ENCODE data around the gene FAAH. TPM values are rescaled to one million over a fixed set of nuclear protein-coding genes. Genes with fewer than 3 reads are reported as not detected.

The FAAH gene
- polyA plus RNA-seq, 3 donors, result 11.5 to 47.1 (median 11.5) TPM

DNA sequence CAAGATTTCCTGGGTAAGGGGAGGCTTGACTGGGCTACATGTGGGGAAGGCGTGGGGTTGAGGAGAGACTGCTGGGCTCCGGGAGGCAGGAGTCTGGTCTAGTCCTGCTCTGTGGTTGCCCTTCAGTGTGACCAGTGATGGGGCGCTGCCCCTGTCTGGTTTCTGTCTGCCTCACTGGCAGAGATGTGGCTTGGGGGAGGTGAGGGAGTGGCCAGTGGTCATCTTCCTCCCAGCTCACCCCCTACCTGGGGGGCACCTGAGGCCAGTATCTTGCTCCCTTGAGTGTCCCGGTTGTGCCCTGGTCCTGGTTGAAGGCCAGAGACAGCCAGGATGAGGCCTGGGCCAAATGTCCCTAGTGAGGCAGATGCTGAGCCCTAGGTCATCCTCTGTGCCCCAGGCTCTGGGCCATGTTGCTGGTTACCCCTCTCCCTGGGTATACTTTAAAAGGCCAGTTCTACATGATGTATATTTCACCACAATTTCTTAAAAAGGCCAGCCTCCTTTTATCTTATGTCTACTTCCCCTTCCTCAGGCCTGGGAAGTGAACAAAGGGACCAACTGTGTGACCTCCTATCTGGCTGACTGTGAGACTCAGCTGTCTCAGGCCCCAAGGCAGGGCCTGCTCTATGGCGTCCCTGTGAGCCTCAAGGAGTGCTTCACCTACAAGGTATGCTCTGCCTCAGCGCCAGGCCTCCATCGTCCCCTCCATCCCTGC, 10.5 kb downstream of the FAAH start:
- Mint-ChIP-seq H3K4me3 (no peak overlapping the region), H3K36me3 (peaks cover 33 to 42% of the 10 kb centered on the region in 2 donors)
- no peak overlapping the region for H3K9ac ChIP-seq (ENCODE audit: insufficient read depth, low read length, poor library complexity, severe bottlenecking)

DNA sequence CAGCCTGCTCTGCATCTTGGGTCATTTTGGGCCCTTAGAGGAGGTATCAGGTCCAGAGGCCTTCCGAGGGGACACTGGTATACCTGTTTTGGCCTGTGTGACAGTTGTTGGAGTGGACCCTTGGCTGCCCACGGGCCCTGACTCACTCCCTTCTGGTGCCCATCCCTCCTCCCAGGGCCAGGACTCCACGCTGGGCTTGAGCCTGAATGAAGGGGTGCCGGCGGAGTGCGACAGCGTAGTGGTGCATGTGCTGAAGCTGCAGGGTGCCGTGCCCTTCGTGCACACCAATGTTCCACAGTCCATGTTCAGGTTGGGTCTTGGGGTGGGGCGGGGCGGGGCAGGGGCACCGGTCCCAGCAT, 11.1 kb downstream of the FAAH start:
- peaks cover 0 to 1% (median 0%) of the 10 kb centered on the region in 7 donors for H3K9me3 Mint-ChIP-seq
- intact Hi-C loops (cut with micrococcal nuclease), result loop anchor here (5.0 to 10.0 kb wide), 3 partner anchors 48 to 320 kb away; no protein-coding TSS in a partner anchor
- H3K4me3 ChIP-seq (replicated peaks in 1 of 3; ENCODE audit: low read depth in 2 of 3, low read length in 3 of 3), result peak overlapping the region in 1 of 3 experiments; percentile 23
- no peak for TF ChIP-seq CTCF (IDR thresholded peaks at IDR 0.05)
- DNase-seq, result no peak
- peaks cover 38 to 47% of the 10 kb centered on the region in 2 donors for H3K36me3 Mint-ChIP-seq
- peak overlapping the region; percentile 24 for H2AFZ ChIP-seq (ENCODE audit: insufficient read depth, low read depth, low read length, poor library complexity, severe bottlenecking)
- peak overlapping the region; percentile 56 to 69 for H3K27ac ChIP-seq (ENCODE audit: low read depth in 1 of 2, low read length in 2 of 2)
- peak overlapping the region in 4 of 7 donors; percentile 66 to 83 (median 70) for H3K27ac Mint-ChIP-seq
- no peaks in the 10 kb centered on the region for H4K20me1 ChIP-seq (ENCODE audit: insufficient read depth, low read length)
- 100% methylated on average over 9 of the region's 12 CpGs for WGBS (ENCODE audit: insufficient coverage)
- H3K27me3 ChIP-seq (ENCODE audit: control insufficient read depth in 2 of 2, insufficient read depth in 2 of 2, low read length in 2 of 2), result no peaks in the 10 kb centered on the region
- H3K9me3 ChIP-seq (replicated peaks in 1 of 2; ENCODE audit: control insufficient read depth in 1 of 2, insufficient read depth in 1 of 2, low read length in 2 of 2), result no peaks in the 10 kb centered on the region
- H3K36me3 ChIP-seq (replicated peaks in 1 of 2; ENCODE audit: control insufficient read depth in 1 of 2, insufficient read depth in 2 of 2, low read length in 2 of 2), result peaks cover 34% of the 10 kb centered on the region in 2 donors
- no peak overlapping the region for H3K4me2 ChIP-seq (replicated peaks; ENCODE audit: extremely low read depth, low read length, poor library complexity, severe bottlenecking)
- H3K4me1 ChIP-seq (ENCODE audit: control insufficient read depth in 1 of 2, insufficient read depth in 2 of 2, low read length in 2 of 2), result peaks cover 58 to 66% of the 10 kb centered on the region in 2 donors
- H3K4me1 Mint-ChIP-seq, result peaks cover 55% of the 10 kb centered on the region
- peaks cover 10% of the 10 kb centered on the region for H3K79me2 ChIP-seq (ENCODE audit: insufficient read depth, low read length)
- no peak overlapping the region for H3K4me3 Mint-ChIP-seq
- peaks cover 0 to 2% (median 1%) of the 10 kb centered on the region in 3 donors for H3K27me3 Mint-ChIP-seq (ENCODE audit: low read depth in 3 of 3)
- no peak overlapping the region for H3K9ac ChIP-seq (ENCODE audit: insufficient read depth, low read length, poor library complexity, severe bottlenecking)

More for the DNA sequence above, 10.5 kb downstream of the FAAH start:
- H2AFZ ChIP-seq (ENCODE audit: insufficient read depth, low read depth, low read length, poor library complexity, severe bottlenecking), result peak overlapping the region; percentile 24
- H3K27ac Mint-ChIP-seq, result peak overlapping the region; percentile 18 to 83 (median 67)
- H3K36me3 ChIP-seq (replicated peaks in 1 of 2; ENCODE audit: control insufficient read depth in 1 of 2, insufficient read depth in 2 of 2, low read length in 2 of 2), result peaks cover 28 to 29% of the 10 kb centered on the region in 2 donors
- H3K9me3 ChIP-seq (replicated peaks in 1 of 2; ENCODE audit: control insufficient read depth in 1 of 2, insufficient read depth in 1 of 2, low read length in 2 of 2), result no peaks in the 10 kb centered on the region
- H4K20me1 ChIP-seq (ENCODE audit: insufficient read depth, low read length), result no peaks in the 10 kb centered on the region
- peaks cover 0 to 2% (median 1%) of the 10 kb centered on the region in 3 donors for H3K27me3 Mint-ChIP-seq (ENCODE audit: low read depth in 3 of 3)
- no peaks in the 10 kb centered on the region for H3K9me3 Mint-ChIP-seq
- WGBS (ENCODE audit: insufficient coverage), result 92% methylated on average over 5 of the region's 7 CpGs
- peak; percentile 44 to 63 (median 50) for DNase-seq
- peaks cover 60 to 70% of the 10 kb centered on the region in 2 donors for H3K4me1 ChIP-seq (ENCODE audit: control insufficient read depth in 1 of 2, insufficient read depth in 2 of 2, low read length in 2 of 2)
- H3K79me2 ChIP-seq (ENCODE audit: insufficient read depth, low read length), result peaks cover 10% of the 10 kb centered on the region
- peaks cover 60% of the 10 kb centered on the region for H3K4me1 Mint-ChIP-seq
- peak overlapping the region; percentile 56 to 69 for H3K27ac ChIP-seq (ENCODE audit: low read depth in 1 of 2, low read length in 2 of 2)
- no peaks in the 10 kb centered on the region for H3K27me3 ChIP-seq (ENCODE audit: control insufficient read depth in 2 of 2, insufficient read depth in 2 of 2, low read length in 2 of 2)
- intact Hi-C loops (cut with micrococcal nuclease), result loop anchor here (5.0 to 10.0 kb wide), 4 partner anchors 37 to 320 kb away; no protein-coding TSS in a partner anchor
- peak overlapping the region in 1 of 3 experiments; percentile 23 for H3K4me3 ChIP-seq (replicated peaks in 1 of 3; ENCODE audit: low read depth in 2 of 3, low read length in 3 of 3)
- no peak for TF ChIP-seq CTCF (IDR thresholded peaks at IDR 0.05)
- peak overlapping the region; percentile 15 for H3K4me2 ChIP-seq (replicated peaks; ENCODE audit: extremely low read depth, low read length, poor library complexity, severe bottlenecking)

All from CD14-positive monocyte (primary cell).